DMS 273 treated with DMSO at 0.1 percent for 48 hours (cell line): ENCODE measurements around the gene PHLPP2.
"Not testable (repeated sequence)": the region's sequence is repeated elsewhere in the genome, so short reads cannot be mapped to it uniquely, and the experiment has no call there.

Experiments
- DNase-seq: peaks from one replicate; lab custom pipeline; 2025; lab: John Stamatoyannopoulos, UW

The PHLPP2 gene

DNA sequence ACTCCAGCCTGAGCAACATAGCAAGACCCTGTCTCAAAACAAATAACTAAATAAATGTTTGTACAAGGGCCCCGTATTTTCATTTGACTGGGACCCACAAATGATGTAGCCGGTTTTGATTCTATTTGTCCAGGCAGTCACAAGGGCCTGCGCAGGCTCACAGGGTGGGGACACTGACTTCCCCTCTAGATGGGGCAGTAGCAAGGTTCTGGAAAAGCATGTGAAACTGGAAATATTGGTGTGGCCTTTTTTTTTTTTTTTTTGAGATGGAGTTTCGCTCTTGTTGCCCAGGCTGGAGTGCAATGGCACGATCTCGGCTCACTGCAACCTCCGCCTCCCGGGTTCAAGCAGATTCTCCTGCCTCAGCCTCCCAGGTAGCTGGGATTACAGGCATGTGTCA is 109.5 kb downstream of the PHLPP2 start:
- DNase-seq: not testable (repeated sequence)

DNA sequence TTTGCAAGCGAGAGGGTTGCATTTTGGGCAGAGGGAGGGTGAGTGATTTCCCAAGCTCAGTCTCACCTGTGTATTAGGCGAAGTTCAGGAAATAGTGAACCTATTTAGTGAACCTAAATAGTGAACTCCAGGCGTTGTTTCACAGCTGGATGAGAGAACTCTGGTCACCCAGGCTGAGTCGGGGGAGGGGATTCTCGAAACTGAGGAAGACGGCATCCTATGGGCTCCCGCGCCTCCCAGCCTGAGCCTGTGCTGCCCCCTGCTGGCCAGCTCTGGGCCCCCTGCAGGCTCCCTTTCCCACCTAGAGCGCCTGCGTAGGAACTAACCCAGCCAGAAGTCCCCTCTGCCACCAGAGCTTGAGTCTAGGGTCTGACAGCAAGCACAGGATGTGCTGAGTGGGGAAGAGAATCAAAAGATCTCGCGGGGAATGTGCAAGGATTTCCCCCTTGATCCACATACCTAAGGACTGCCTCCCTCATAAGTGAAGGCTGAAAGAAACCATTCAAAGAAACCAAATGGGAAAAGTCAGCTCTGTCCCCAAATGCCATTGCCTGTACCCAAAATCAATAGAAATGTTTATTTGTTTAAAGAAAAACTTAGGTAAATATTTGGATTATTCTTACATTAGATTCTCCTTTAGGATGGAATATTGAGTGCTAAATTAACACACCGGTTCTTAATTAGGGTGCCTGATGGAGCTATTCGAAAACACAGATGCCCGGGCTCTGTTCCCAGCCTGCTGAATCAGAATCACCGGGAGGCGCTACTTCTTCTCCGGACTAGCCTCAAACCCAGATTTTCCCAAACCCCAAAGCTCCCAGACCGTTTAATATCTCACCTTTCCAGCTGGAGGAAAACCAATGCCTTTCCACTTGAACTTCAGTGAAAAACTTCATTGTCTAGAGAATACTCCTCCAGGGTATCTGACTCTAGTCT is 113.3 kb downstream of the PHLPP2 start:
- DNase-seq: peak; percentile 47

DNA sequence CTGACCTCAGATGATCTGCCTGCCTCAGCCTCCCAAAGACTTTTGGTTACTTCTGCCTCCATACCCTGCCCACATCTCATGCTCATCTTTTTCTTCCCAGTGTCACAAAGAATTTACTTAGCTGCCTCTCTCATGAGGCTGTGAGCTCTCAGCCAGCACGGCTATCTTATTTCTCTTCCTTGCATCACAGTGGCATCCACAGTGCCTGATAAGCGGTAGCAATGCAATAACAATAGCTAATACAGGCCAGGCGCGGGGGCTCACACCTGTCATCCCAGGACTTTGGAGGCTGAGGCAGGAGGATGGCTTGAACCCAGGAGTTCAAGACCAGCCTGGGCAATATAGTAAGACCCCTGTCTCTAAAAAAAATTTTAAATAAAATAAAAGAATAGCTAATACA is 114.1 kb downstream of the PHLPP2 start:
- no peak for DNase-seq

DNA sequence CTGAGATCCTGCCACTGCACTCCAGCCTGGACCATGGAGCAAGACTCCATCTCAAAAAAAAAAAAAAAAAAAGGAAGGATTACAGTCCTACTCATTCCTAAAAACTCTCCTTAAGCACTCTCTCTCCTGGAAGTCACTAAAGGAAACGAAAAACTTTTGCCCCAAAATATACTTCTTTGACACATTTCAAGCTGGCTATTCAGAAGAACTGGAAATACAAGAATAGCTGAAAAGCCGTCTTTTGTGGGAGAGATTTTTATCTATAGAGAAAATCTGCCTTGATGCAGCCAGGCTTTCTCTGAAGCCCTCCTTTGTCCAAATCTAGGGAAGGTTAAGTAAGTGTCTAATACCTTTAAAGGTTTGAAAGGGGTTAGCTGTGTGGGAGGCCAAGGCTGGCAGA is 115.4 kb downstream of the PHLPP2 start:
- DNase-seq: no peak

DNA sequence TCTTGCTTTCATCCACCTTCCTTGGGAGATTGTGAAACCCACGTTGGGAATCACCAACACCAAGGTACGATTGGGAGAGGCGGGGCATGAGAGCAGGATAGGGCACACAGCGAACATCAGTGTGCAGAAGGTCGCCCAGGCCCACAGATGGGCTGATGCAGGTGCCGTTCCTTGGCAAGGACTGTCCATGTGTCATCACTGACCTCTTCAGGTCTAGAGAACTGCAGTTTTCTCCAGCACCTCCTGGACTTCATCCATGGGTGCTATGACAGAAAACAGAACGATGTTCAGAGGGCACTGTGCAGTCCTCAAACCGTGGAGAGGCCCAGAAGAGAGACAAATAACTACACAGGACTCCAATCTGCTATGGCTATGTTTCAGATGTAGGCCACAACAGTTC is 123.7 kb downstream of the PHLPP2 start:
- no peak for DNase-seq

DNA sequence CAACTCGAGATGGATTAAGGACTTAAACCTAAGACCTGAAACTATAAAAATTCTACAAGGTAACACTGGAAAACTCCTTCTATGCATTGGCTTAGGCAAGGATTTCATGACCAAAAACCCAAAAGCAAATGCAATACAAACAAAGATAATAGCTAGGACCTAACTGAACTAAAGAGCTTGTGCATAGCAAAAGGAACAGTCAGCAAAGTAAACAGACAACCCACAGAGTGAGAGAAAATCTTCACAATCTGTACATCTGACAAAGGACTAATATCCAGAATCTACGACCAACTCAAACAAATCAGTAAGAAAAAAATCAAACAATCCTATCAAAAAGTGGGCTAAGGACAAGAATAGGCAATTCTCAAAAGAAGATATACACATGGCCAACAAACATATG is 126.1 kb downstream of the PHLPP2 start:
- DNase-seq: not testable (repeated sequence)

DNA sequence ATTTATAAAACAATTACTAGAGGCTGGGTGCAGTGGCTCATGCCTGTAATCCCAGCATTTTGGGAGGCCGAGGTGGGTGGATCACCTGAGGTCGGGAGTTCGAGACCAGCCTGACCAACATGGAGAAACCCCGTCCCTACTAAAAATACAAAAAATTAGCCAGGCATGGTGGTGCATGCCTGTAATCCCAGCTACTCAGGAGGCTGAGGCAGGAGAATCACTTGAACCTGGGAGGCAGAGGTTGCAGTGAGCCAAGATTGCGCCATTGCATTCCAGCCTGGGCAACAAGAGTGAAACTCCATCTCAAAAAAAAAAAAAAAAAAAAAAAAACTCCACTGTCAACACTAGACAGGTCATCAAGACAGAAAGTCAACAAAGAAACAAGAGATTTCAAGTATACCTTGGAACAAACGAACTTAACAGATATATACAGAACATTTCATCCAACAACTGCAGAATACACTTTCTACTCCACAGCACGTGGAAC is 129.1 kb downstream of the PHLPP2 start:
- not testable (repeated sequence) for DNase-seq
